HEK293 (cell line): ENCODE measurements around the gene LPGAT1.

ENCODE experiments used
- ZNF10 ChIP-seq: fragments of 450-650 bp; formaldehyde crosslinking; IDR thresholded peaks from 2 replicates; pipeline ENCODE4 v1.5.1; 2017; ENCODE audit warnings: missing biosample characterization, missing genetic modification characterization
- ZNF121 ChIP-seq: fragments of 450-650 bp; formaldehyde crosslinking; IDR thresholded peaks from 2 replicates; pipeline ENCODE4 v1.5.1; 2016; ENCODE audit warnings: missing biosample characterization, missing genetic modification characterization
- ZNF391 ChIP-seq: fragments of 450-650 bp; formaldehyde crosslinking; IDR thresholded peaks from 2 replicates; pipeline ENCODE4 v1.5.1; 2016; ENCODE audit warnings: low read depth, missing biosample characterization, missing genetic modification characterization, borderline replicate concordance
- ZNF561 ChIP-seq: fragments of 450-650 bp; IDR thresholded peaks from 2 replicates; pipeline ENCODE4 v1.5.1; 2018; ENCODE audit warnings: missing biosample characterization, missing genetic modification characterization, borderline replicate concordance
- TF ChIP-seq, protein P1 (sequence below): fragments of 450-650 bp; formaldehyde crosslinking; IDR thresholded peaks from 2 replicates; pipeline ENCODE4 v1.5.1; 2016; ENCODE audit warnings: missing biosample characterization, missing genetic modification characterization
- TF ChIP-seq, protein P2 (sequence below): fragments of 450-650 bp; formaldehyde crosslinking; IDR thresholded peaks from 2 replicates; pipeline ENCODE4 v1.5.1; 2017; ENCODE audit warnings: missing biosample characterization, missing genetic modification characterization

DNA sequence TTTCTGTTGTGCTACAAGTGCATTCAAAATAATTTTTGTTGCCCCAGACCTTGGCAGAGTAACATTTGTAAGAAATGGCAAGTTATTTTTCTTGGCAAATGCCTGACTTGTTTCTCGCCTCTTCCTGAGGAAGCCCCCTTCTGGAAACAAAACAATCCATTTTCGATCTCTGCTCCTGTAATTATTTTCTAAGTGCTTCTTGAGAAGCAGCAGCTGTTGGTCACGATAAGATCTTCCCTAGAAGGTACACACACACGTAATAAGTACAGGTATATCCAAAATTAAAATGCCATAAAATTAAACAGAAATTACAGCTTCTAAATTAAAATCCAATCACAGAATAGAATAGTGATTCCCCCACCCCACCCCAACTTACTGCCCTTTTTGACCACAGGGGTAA lies 47.3 kb downstream of the LPGAT1 start:
- TF ChIP-seq, protein P1, sequence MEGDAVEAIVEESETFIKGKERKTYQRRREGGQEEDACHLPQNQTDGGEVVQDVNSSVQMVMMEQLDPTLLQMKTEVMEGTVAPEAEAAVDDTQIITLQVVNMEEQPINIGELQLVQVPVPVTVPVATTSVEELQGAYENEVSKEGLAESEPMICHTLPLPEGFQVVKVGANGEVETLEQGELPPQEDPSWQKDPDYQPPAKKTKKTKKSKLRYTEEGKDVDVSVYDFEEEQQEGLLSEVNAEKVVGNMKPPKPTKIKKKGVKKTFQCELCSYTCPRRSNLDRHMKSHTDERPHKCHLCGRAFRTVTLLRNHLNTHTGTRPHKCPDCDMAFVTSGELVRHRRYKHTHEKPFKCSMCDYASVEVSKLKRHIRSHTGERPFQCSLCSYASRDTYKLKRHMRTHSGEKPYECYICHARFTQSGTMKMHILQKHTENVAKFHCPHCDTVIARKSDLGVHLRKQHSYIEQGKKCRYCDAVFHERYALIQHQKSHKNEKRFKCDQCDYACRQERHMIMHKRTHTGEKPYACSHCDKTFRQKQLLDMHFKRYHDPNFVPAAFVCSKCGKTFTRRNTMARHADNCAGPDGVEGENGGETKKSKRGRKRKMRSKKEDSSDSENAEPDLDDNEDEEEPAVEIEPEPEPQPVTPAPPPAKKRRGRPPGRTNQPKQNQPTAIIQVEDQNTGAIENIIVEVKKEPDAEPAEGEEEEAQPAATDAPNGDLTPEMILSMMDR = no peak
- TF ChIP-seq ZNF391 (tag by site-specific recombination) (no peak), ZNF121 (tag by site-specific recombination) (no peak), ZNF10 (tag by site-specific recombination) (no peak), ZNF561 (no peak)
- TF ChIP-seq, protein P2, sequence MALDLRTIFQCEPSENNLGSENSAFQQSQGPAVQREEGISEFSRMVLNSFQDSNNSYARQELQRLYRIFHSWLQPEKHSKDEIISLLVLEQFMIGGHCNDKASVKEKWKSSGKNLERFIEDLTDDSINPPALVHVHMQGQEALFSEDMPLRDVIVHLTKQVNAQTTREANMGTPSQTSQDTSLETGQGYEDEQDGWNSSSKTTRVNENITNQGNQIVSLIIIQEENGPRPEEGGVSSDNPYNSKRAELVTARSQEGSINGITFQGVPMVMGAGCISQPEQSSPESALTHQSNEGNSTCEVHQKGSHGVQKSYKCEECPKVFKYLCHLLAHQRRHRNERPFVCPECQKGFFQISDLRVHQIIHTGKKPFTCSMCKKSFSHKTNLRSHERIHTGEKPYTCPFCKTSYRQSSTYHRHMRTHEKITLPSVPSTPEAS (tag by site-specific recombination) = no peak
